PC-3 (cell line): Measurements from ENCODE around the gene NBPF12. TPM values are rescaled to one million over a fixed set of nuclear protein-coding genes. Genes with fewer than 3 reads are reported as not detected.
"Not testable (repeated sequence)": the region's sequence is repeated elsewhere in the genome, so short reads cannot be mapped to it uniquely, and the experiment has no call there.

Experiments
- ATAC-seq: fragments of 200-7000 bp; cut with Tn5 transposase; 2 replicates; pipeline ENCODE4 v1.9.1; 2020; ENCODE audit warnings: mild to moderate bottlenecking, moderate library complexity
- BruUV-seq: library from RNA; stranded (reverse); fragments of 400-500 nt; replicated peaks from 2 replicates; lab custom pipeline; 2021; lab: Mats Ljungman, UMichigan
- CTCF ChIA-PET: fragments of 300-600 bp; sonication (Branson Sonifier 250); formaldehyde crosslinking; loops from one replicate; lab custom pipeline; 2022; ENCODE audit warnings: antibody characterized with exemption; lab: Charles Lee
- POLR2A ChIA-PET: fragments of 300-600 bp; sonication (Branson Sonifier 250); formaldehyde crosslinking; loops from one replicate; lab custom pipeline; 2022; ENCODE audit warnings: antibody characterized with exemption; ENCODE audit not compliant: unreplicated experiment; lab: Charles Lee
- DNase-seq: peaks from one replicate; pipeline ENCODE4 v3.0.0-alpha.2; 2015
- H2AFZ ChIP-seq: fragments of 300-600 bp; sonication (generic); 2 replicates; pipeline ENCODE4 v1.6.0; 2016; ENCODE audit warnings: antibody characterized with exemption, low read length
- H3F3A ChIP-seq: fragments of 300-600 bp; sonication (generic); one replicate; pipeline ENCODE4 v1.6.0; 2017; ENCODE audit warnings: antibody characterized with exemption, low read length, control low read depth, mild to moderate bottlenecking; ENCODE audit not compliant: unreplicated experiment
- H3K27ac ChIP-seq: fragments of 300-600 bp; sonication (generic); 2 replicates; pipeline ENCODE4 v1.5.1; 2016; ENCODE audit warnings: mild to moderate bottlenecking, low read length
- H3K27me3 ChIP-seq: fragments of 300-600 bp; sonication (generic); 2 replicates; pipeline ENCODE4 v1.6.1; 2016; ENCODE audit warnings: low read length, mixed read lengths
- H3K36me3 ChIP-seq: fragments of 300-600 bp; sonication (generic); 2 replicates; pipeline ENCODE4 v1.6.1; 2016; ENCODE audit warnings: low read depth, mixed run types, low read length, mixed read lengths
- H3K4me1 ChIP-seq: fragments of 300-600 bp; sonication (generic); 2 replicates; pipeline ENCODE4 v1.5.1; 2016; ENCODE audit warnings: low read length; ENCODE audit not compliant: insufficient read depth
- H3K4me2 ChIP-seq: fragments of 300-600 bp; sonication (generic); 2 replicates; pipeline ENCODE4 v1.6.0; 2016; ENCODE audit warnings: low read length
- H3K4me3 ChIP-seq: fragments of 300-600 bp; sonication (generic); 2 replicates; pipeline ENCODE4 v1.5.1; 2016; ENCODE audit warnings: mild to moderate bottlenecking, low read length, mixed read lengths
- H3K79me2 ChIP-seq: fragments of 300-600 bp; sonication (generic); 2 replicates; pipeline ENCODE4 v1.6.1; 2017; ENCODE audit warnings: low read length, mixed read lengths
- H3K9ac ChIP-seq: fragments of 300-600 bp; sonication (generic); 2 replicates; pipeline ENCODE4 v1.6.0; 2016; ENCODE audit warnings: mild to moderate bottlenecking, low read length
- H3K9me2 ChIP-seq: fragments of 300-600 bp; sonication (generic); replicated peaks from 2 replicates; pipeline ENCODE4 v1.6.1; 2016; ENCODE audit warnings: mixed run types, low read length, mixed read lengths
- H3K9me3 ChIP-seq: fragments of 300-600 bp; sonication (generic); 2 replicates; pipeline ENCODE4 v1.6.1; 2016; ENCODE audit warnings: low read length, mixed read lengths
- H4K20me1 ChIP-seq: fragments of 300-600 bp; sonication (generic); 2 replicates; pipeline ENCODE4 v1.6.1; 2016; ENCODE audit warnings: low read length, mixed read lengths
- intact Hi-C: fragments of 100-400 bp; cut with micrococcal nuclease; formaldehyde crosslinking; loops from 2 replicates; pipeline ENCODE4 v1.9.0; 2023
- total RNA-seq: library from RNA; depleted of rRNA; stranded (reverse); fragments of >200 nt; gene quantifications from 2 replicates; pipeline ENCODE4 v1.2.3, GENCODE V29; 2014; rRNA removed

NBPF12 gene
- total RNA-seq, 1 experiment from 2014 or later = 7.8 TPM

- H3K27me3 ChIP-seq, POLR2A ChIA-PET, intact Hi-C loops, H4K20me1 ChIP-seq, DNase-seq, ATAC-seq, H3F3A ChIP-seq, H3K9me2 ChIP-seq, H3K4me3 ChIP-seq, H2AFZ ChIP-seq, CTCF ChIA-PET, BruUV-seq, H3K4me2 ChIP-seq, H3K79me2 ChIP-seq, H3K36me3 ChIP-seq, H3K9me3 ChIP-seq, H3K9ac ChIP-seq, H3K27ac ChIP-seq: not testable (repeated sequence)
- peaks cover 13% of the 10 kb centered on the region for H3K4me1 ChIP-seq
Observed at GRCh38 chr1:147044511-147044910, 106.4 kb downstream of the NBPF12 start.

Other genes with a start within 250 kb of the NBPF12 start
- 16.0 and 23.5 TPM in 2 replicates for gene PRKAB2, start 234.1 kb downstream of the NBPF12 start, total RNA-seq